Measurements from ENCODE around the gene TGFBI.
A peak's percentile ranks its signal among the peaks of the same experiment; 100 is the strongest.

Gene TGFBI

DNA sequence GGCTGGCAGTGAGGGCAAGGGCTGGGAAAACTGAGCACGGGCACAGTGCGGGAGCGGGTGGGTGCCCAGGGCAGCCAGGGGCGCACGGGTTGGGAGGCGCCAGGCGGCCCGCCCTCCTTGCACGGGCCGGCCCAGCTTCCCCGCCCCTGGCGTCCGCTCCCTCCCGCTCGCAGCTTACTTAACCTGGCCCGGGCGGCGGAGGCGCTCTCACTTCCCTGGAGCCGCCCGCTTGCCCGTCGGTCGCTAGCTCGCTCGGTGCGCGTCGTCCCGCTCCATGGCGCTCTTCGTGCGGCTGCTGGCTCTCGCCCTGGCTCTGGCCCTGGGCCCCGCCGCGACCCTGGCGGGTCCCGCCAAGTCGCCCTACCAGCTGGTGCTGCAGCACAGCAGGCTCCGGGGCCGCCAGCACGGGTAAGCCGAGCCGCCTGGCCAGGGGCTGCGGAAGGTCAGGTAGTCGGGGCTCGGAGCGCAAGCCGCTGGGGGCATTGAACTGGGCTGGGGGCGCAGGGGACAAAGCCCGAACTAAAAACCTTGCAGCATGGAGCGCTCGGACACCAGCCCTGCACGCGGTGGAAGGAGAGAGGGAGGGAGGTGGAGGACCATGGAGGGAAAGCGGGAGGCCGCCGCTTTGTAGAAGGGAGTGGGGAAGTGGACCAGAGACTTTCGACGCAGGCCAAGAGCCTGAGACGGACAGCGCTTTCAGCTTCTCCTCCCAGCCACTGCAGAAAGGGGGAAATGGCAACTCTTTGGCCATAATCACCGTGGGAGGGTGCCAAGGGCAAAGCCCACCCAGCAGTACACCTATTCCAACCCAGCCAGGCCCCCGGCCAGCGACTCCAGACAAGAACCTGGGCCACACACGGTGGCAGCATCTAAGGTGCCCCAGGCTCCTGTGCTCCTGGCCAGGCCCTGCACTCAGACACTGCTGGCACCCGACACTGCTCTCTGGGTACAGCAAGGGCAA lies at the start of gene TGFBI:
Gene TGFBI (plus strand): TSS at position 207 of the 961 bp plus-strand sequence. CDS start 68 bp downstream, at position 275.
- peak; percentile 11 for DNase-seq

DNA sequence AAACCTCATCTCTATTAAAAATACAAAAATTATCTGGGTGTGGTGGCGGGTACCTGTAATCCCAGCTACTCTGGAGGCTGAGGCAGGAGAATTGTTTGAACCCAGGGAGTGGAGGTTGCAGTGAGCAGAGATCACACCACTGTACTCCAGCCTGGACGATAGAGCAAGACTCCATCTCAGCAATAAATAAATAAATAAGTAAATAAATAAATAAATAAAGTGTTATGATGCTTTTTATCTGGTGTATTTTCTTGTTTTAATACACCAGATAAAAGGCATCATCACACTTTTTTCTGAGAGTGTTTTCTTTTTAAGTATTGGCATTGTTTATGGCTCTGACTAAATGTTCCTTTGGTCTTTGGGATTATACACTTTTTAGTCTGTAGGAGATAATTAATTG lies 49.8 kb upstream of the TGFBI start:
- DNase-seq = no peak

DNA sequence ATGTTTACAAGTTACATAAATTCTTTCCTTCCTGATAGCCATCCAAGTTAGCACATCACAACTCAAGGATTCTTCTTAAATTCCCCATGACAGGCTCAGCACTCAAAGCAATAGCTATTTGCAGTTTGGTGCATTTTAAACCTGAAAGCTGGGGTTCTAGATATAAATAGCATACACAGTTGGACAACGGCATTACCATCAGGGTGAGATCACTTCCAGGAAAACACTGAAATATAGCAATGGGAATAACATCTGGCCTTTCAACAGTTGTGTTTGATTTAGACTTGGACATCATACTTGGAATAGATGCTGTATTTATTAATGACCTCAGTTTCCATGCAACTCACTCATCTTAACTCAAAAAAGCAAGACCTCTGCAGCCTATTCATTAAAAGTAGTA lies 49.3 kb upstream of the TGFBI start:
- DNase-seq = no peak

DNA sequence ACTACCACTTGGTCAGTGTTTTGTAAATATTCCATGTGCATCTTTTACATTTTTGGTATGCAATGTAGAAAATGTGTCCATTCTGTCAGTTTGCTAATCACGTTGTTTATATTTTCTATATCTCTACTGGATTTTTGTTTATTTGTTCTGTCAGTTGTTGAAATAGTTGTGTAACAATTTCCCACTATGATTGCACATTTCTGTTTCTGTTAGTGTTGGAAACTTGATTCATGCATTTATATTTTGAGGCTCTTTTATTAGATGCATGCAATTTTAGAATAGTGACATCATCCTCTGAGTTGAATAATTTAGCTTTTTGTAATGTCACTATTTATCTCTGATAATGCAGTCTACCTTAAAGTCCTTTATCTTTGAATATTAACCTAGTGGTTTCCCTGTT lies 48.2 kb upstream of the TGFBI start:
- DNase-seq = no peak

DNA sequence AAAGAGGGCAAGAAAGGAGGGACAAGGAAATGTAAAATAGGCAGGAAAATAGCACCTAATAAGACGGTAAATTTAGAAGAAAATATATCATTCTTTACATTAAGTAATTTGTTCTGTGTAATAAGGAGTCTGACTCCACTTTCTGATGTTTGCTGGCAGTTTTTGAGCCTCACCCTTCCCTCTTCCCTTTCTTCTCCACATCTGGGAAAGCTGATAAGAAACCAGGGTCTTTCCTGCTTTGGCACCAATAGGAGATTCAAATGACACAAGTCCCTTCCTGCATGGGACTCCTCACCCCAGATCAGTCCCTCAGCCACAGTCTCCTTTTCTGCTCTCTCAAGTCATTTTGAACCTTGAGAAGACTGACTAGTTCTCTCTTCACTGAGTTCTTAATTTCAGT lies 42.8 kb upstream of the TGFBI start:
- DNase-seq = no peak

DNA sequence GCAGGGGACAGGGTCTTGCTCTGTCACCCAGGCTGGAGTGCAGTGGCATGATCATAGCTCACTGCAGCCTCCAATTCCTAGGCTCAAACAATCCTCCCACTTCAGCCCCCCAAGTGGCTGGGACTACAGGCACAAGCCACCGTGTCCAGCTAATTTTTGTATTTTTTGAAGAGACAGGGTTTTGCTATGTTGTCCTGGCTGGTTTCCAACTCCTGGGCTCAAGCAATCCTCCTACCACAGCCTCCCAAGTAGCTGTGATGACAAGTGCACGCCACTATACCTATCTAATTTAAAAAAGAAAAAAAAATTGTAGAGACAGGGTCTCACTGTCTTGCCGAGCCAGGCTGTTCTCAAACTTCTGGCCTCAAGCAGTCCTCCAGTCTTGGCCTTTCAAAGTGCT lies 42.4 kb upstream of the TGFBI start:
- no peak for DNase-seq

DNA sequence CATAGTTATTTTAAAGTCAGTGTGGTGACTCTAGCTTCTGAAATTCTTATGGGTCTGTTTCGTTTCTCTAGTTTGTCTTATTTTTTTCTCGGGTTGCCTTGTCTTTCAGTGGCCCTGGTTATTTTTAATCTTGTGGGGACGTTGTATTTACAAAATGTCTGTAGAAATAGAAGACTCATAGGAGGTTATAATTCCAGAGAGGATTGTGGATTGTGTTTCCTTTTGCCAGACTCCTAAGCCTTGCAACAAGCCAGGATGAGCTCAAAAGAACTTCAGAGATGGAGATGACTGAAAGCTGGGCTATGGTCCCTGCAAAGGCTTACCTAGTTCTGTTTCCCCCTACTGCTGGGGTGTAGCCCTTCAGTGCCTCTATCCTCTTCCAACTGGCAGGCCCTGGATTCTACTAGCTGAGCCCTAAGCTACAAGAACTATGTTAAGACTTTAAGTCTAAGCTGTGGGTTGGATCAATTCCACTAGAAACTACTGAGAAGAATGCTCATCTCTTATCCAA lies 41.8 kb upstream of the TGFBI start:
- no peak for DNase-seq

DNA sequence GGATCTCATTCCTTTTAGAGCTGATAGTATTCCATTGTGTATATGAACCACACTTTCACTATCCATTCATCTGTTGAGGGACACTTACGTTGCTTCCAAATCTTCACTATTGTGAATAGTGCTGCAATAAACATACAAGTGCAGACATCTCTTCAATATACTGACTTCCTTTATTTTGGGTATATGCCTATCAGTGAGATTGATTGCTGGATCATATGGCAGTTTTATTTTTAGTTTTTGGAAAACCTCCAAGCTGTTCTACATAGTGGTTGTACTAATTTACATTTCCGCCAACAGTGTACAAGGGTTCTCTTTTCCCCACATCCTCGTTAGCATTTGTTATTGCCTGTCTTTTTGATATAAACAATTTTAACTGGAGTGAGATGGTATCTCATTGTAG lies 40.2 kb upstream of the TGFBI start:
- no peak for DNase-seq

DNA sequence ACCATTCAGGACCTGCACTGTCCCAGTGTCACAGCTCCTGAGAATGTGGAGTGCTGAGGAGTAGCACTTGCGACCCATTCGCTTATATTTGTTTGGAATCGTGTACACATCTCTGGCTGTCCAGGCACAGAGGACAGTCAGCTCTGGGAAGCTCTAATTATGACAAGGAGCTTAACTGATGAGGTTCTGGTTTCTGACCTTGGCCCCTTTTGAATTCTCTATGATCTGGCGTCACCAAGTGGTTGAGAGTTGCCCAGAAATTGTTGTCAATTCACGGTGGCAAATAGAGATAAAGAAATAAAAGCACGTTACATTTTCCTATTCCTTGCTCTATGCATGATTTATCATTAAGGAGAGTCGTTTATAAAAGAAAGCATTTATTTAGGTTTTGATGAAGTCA lies 39.1 kb upstream of the TGFBI start:
- DNase-seq = no peak

DNA sequence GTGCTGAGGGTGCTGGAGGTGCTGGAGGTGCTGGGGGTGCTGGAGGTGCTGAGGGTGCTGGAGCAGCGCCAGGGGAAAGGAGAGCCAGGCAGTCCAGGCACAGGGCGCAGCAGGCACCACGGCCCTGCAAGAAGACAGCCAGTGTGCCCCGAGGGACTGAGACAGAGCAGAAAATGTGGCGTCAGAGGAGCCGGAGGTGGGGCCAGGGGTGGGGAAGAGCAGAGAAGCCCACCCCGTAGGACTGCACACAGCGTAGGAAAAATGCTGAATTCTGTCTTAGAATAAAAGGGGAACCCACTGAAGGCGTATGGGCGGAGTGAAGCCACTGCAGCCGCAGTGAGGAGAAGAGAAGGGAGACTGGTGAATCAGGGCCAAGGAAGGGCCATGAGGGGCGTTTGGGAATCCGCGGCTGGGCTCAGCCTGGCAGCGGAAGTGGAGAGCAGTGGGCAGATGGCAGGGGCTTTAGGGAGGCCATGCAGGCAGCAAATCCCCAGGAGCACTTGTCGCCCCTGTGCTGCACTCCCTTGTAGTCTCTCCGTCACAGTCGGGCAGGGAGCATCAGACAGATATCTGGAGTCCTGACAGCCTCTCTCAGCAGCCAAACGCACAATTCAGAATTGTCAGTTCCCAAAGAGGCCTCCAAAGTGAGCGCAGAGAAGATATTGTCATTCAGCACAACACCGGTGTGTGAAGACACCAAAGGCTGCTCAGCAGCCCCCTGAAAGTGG lies 38.1 kb upstream of the TGFBI start:
- DNase-seq = no peak

DNA sequence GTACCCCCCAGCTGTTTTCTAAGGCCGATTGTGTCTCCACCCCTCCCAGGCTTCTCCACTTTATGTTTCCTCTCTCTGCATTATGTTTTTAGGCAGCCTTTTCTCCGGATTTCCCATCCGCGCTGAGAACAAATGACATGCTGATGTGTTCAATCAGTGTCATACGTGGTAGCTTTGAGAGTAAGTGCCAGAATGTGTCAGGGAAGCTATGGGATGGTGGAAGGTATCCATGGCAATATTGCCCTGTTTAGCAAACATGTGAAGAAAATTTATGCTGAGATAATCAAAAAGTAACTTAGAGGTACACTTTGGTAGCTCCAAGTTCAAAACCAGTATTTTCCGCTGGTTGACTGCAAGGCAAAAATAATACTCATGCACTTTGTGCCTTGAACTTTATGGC lies 37.4 kb upstream of the TGFBI start:
- DNase-seq = no peak

DNA sequence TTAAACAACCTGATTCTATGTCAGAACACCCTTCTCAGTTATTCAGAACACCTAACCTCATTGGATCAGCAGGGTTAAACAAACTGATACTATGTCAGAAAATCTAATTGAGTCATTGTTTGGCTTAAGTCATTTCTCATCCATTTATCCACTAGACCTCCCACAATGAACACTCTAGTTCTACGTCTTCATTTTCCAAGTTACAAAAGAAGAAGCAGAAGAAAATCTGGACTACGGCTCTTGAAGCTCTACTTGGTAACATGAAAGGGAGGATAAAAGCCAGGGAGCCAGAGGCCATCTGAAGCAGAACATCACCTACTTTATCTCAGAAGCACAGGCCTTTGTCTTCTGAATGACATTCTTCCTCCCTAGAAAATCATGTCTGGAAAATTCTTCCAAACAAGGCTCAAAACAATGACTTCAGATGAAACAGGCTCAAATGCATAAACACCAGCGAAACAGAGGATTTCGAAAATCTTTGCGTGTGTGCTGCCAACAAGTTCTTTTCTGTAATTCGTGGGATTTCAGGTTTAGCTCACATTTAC lies 35.4 kb upstream of the TGFBI start:
- no peak for DNase-seq

DNA sequence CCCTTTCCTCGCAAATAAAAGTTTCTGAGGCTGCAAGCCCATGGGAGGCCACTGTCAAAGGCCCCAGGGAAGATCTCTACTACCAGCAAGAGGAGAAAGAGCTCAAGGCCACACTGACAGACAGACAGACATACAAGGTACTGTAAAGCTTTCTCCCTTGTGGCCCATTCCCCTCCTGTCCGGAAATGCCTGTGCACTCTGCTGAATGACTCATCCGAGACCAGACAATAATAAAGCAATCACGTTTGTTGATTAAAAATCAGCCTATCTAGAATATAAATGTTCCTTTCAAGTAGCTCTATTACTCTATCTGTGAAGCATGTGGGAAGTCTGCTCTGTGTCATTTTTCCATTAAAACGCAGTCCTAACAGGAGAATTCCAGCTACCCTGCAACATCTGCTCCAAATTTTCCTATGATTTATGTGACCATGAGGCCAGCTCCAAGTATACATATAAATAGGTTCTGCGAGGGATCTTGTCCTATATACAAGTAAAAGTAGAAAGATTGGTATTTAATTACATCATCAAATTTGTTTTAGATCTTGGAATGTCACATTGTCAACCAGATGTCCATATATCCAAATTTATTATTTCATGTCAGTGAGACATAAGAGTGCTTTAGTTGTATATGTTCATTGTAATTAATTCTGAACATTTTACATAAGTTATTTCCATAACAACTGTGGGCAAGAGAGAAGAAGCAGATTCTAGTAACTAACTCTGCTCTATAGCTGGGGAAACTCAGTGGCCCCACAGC lies 34.7 kb upstream of the TGFBI start:
- DNase-seq = no peak

DNA sequence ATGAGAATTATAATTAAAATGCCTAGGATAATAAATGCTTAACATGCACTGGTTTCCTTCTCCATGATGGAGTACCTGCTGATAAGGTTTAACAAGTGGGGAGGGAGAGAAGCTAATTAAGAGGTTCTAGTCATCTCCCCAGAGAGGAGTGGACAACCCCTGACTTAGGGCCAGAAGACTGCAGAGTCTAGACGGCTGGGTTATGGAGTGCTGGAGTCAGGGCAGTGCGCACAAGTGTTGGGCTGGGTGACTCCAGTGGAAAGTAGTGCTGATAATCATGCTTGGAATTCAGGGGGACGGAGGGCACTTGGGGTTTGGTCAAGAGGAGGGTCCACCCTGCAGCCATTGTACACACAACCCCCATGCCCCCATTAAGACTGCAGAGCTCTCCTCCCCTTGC lies 32.8 kb upstream of the TGFBI start:
- DNase-seq = no peak

DNA sequence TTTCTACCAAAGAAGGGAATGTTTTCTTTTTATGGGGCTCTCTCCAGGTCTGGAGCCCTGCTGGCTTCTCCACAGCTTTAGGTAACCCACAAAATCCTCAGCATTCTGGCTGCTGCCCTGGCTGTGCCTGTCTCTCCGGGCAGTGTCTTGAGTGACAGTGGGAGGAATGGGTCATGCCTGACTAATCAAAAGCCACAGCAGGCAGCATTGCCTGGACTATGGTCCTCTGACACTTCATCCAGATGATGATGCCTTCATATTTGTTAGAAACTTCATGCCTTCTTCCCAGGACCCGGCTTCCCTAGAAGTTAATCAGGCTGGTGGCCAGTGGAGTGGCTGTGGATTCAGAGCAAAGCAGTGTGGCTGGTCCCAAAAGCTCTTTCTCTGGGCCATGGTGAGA lies 32.2 kb upstream of the TGFBI start:
- no peak for DNase-seq

DNA sequence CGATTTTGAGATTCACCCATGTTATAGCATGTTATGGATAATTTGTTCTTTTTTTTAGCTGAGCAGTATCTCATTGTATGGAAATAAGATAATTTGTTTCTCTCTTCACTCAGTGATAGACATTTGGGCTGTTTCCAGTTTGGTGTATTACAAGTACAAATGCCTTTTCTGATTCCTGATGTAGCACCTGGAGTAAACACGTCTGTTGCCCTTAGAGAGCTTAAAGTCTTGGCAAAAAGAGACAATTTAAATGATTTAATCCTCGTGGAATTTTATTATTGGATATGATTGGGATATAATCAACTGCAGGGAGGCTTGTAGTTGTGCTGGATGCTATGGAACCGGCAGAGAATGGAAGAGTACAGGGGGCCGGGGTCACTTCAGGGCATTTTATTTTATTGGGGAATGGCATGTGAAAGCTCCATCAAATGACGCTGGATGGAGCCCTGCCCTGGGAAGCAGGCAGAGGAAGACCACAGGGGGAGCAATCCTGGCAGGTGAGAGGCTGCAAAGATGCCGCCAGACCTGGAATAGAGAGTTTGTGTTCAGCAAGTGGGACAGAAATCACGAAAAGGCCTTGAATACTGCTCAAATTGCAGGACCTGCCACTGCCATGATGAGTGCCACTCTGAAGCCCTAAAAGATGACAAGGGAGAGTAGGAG lies 31.0 kb upstream of the TGFBI start:
- no peak for DNase-seq

DNA sequence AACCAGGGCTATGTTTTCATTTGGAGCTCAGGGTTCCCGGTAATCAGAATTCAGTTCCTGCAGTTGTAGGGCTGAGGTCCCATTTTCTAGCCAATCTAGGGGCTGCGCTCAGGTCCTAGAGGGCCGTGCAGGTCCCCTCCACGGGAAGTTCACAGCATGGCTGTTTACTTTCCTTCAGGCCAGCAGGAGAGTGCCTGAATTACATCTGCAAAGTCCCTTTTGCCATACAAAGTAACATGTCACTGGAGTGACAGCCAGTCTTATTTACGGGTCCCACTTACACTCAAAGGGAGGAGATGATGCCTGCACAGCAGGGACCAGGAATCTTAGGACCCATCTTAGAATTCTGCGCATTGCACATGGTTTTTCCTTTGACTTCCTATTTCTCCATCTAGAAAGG lies 29.9 kb upstream of the TGFBI start:
- DNase-seq = no peak

DNA sequence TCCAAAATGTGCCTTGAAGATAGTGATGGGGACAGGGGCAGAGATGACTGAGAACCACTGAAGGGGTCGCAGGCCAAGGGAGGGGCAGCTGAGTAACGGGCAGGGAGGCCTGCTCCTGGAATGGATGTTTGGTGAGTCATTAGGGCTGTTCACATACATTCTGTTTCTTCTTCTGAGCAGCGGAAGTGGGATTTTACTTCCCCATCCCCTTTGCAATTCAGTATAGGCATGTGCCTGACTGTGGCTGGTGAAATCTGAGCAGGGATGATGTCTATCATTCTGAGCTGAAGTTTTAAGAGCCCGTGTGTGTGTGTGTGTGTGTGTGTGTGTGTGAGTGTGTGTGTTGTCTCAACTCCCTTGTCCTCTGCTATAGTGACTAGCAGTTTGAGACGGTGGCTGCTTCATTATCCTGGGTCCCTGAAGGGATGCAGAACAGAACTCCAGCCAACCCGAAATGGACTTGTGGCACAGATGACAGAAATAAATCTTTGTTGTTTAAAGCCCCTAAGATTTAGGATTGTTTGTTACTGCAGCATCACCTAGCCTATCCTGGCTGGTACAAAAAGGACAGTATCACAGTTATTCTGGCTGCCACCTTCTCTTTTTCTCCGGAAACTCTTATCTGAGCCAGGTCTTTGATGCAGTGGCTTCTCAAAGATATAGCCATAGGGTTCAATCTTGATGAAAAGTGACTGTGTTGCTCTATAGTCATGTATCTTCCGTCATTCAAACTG lies 29.2 kb upstream of the TGFBI start:
- no peak for DNase-seq

DNA sequence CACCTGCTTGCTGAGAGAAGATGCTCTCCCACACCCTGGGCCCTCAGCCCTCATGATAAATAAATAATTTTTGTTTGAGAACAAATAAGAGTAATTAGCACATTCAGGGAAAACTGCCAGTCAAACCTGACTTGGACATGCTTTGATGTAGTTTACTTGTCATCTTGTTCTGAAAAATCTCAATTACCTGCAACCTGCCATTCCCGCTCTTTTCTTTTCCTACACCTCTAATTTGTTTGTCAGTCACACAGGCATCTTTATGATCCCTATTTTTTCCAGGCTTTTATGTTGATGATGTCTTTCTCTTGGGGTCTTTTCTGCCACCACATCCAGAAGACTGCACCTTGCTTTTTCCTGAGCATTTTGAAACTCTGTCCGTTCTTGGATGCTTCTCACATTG lies 28.6 kb upstream of the TGFBI start:
- no peak for DNase-seq

DNA sequence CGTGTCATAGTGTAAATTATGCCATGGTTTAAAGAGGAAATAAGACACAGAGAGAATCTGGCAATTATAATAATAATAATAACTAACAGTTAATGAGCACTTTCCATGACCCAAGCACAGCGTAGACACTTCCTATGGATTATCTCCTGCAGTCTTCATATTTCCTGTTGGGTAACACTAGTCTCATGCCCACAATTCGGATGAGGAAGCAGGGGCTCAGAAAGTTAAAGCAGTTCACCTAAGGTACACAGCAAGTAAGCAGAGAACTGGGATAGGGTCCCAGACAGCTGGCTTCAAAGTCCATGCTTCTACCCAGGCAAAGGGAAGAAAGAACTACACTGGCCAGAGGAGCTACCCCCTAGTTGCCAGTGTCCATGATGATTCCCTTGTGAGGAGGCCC lies 27.9 kb upstream of the TGFBI start:
- no peak for DNase-seq

DNA sequence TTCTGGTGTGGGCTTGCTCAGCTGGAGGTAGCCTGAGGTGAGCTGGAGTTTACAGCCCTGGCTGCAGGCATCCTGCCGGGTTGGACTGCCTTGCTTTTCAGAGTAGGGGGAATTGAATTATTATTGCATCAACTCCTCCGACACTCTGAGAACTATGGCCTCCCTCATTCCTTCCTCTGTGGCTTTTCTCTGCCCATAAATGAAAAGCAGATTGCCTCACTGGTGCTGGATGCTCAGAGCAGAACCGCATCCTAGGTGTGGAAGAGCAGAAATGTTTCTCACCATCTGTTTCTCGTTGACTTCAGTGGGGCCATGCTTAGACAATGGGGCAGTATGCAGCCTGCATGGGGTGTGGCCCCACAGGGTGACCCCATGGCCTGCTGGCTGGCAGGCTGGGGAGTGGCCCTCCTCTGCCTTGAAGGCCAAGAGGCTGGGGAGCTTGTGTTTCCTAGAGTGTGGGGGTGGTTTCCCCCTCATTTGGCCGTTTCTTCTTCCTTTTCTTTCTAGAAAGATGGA lies 27.3 kb upstream of the TGFBI start:
- no peak for DNase-seq

Data from stimulated activated CD4-positive, alpha-beta T cell treated with anti-CD3 and anti-CD28 coated beads, Interleukin-4, amount 100 ng/mL, for 1 hour (primary cell).